GM18909 (cell line): ENCODE data around the gene C1orf198.
"Not testable (repeated sequence)": the region's sequence is repeated elsewhere in the genome, so short reads cannot be mapped to it uniquely, and the experiment has no call there.

Source experiments
- ATAC-seq: cut with Tn5 transposase; IDR thresholded peaks from one replicate; pipeline ENCODE4 v1.9.1; 2021; ENCODE audit warnings: mild to moderate bottlenecking; ENCODE audit not compliant: unreplicated experiment, poor library complexity

C1orf198 gene

GRCh38 chr1:230861970-230862595 lies 6.2 kb downstream of the C1orf198 start:
- ATAC-seq: no peak

GRCh38 chr1:230861489-230861888 lies 6.8 kb downstream of the C1orf198 start:
- ATAC-seq: no peak

- ATAC-seq: no peak
These were observed 7.5 kb downstream of the C1orf198 start for GRCh38 chr1:230860617-230861384.

- ATAC-seq: no peak
These were observed 9.2 kb downstream of the C1orf198 start for GRCh38 chr1:230858918-230859729.

- ATAC-seq: no peak
These were observed 10.0 kb downstream of the C1orf198 start for GRCh38 chr1:230858236-230858820.

- ATAC-seq: no peak
These were observed 10.5 kb downstream of the C1orf198 start for GRCh38 chr1:230857822-230858221.

- ATAC-seq: no peak
These were observed 11.2 kb downstream of the C1orf198 start for GRCh38 chr1:230857077-230857476.

GRCh38 chr1:230855886-230856285 lies 12.4 kb downstream of the C1orf198 start:
- no peak for ATAC-seq

GRCh38 chr1:230854423-230854822 lies 13.9 kb downstream of the C1orf198 start:
- ATAC-seq: no peak

- ATAC-seq: no peak
These were observed 14.6 kb downstream of the C1orf198 start for GRCh38 chr1:230853731-230854130.

GRCh38 chr1:230852959-230853358 lies 15.4 kb downstream of the C1orf198 start:
- no peak for ATAC-seq

GRCh38 chr1:230851291-230851691 lies 17.0 kb downstream of the C1orf198 start:
- ATAC-seq: no peak

GRCh38 chr1:230850547-230850946 lies 17.8 kb downstream of the C1orf198 start:
- ATAC-seq: no peak

- no peak for ATAC-seq
These were observed 18.7 kb downstream of the C1orf198 start for GRCh38 chr1:230849451-230850224.

- ATAC-seq: no peak
These were observed 20.1 kb downstream of the C1orf198 start for GRCh38 chr1:230848235-230848634.

GRCh38 chr1:230845184-230845583 lies 23.1 kb downstream of the C1orf198 start:
- ATAC-seq: not testable (repeated sequence)

GRCh38 chr1:230844561-230844960 lies 23.8 kb downstream of the C1orf198 start:
- ATAC-seq: no peak

- no peak for ATAC-seq
These were observed 24.6 kb downstream of the C1orf198 start for GRCh38 chr1:230843503-230844309.

- ATAC-seq: no peak
These were observed 25.5 kb downstream of the C1orf198 start for GRCh38 chr1:230842801-230843200.
